HG03097 (cell line): ENCODE results near the gene DNAJC24.

Source experiments
- ATAC-seq: cut with Tn5 transposase; IDR thresholded peaks from one replicate; pipeline ENCODE4 v1.9.1; 2021; ENCODE audit not compliant: unreplicated experiment, low FRiP score

The DNAJC24 gene

GRCh38 chr11:31480930-31481329 lies 111.3 kb downstream of the DNAJC24 start:
- no peak for ATAC-seq
